ENCODE results near the gene CYP26B1.

Gene CYP26B1

DNA sequence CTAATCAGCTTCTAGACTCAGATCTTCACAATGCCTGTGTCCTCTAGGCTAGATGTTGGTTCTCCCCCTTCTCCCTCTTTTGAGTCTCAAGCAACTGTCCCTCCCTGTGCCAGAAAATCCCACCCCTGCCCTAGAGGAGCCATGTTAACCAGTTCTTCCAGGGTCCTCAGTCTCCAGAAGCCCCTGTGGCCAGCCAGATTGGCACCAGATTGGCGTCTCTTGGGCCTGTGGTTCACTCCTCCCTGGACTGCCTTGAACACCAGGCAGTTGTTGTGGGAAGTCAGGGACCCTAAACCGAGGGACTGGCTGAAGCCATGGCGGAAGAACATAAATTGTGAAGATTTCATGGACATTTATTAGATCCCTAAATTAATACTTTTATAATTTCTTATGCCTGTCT, 36.6 kb downstream of the CYP26B1 start:
- Histone ChIP-seq H3K36me3 (ENCODE audit: insufficient read depth, low read length) (no peaks in the 10 kb centered on the region), H3K9me3 (ENCODE audit: low read depth, low read length) (no peaks in the 10 kb centered on the region), H3K9ac (ENCODE audit: insufficient read length) (no peak overlapping the region), H3K27ac (no peak overlapping the region), H3K4me3 (no peak overlapping the region)
- DNase-seq (ENCODE audit: low read depth, low spot score): no peak
- no peak for TF ChIP-seq POLR2AphosphoS5 (IDR thresholded peaks at IDR 0.05; ENCODE audit: borderline replicate concordance, low read depth, low read length)
- TF ChIP-seq EZH2 (IDR thresholded peaks at IDR 0.05): no peak
- no peak for TF ChIP-seq FOXP2 (optimal IDR thresholded peaks at IDR 0.05; ENCODE audit: control extremely low read depth, extremely low read length, insufficient read depth)

DNA sequence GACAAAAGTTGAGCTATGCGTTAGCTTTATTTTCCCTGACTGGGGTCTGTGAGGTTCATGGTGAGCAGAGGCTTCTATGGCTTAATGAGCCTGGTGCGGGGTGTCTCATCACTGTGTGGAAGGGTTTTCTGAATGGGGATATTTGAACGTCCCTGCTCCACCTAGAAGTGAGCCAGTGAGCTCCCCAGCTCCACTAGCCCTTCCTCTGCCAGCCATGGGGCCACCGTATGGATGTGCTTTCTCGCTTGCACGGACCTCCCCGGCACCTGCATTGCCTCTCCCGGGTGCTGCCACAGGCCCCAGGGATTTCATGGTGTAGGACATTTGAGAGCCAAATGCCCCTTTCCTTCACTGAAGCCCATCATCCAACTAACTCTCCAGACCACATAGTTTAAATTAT, 37.8 kb downstream of the CYP26B1 start:
- H3K27ac ChIP-seq: no peak overlapping the region
- TF ChIP-seq POLR2AphosphoS5 (IDR thresholded peaks at IDR 0.05; ENCODE audit: borderline replicate concordance, low read depth, low read length) (no peak), FOXP2 (optimal IDR thresholded peaks at IDR 0.05; ENCODE audit: control extremely low read depth, extremely low read length, insufficient read depth) (no peak), EZH2 (IDR thresholded peaks at IDR 0.05) (no peak)
- no peak overlapping the region for H3K9ac ChIP-seq (ENCODE audit: insufficient read length)
- no peak overlapping the region for H3K4me3 ChIP-seq
- no peaks in the 10 kb centered on the region for H3K9me3 ChIP-seq (ENCODE audit: low read depth, low read length)
- H3K36me3 ChIP-seq (ENCODE audit: insufficient read depth, low read length): no peaks in the 10 kb centered on the region
- DNase-seq (ENCODE audit: low read depth, low spot score): no peak

DNA sequence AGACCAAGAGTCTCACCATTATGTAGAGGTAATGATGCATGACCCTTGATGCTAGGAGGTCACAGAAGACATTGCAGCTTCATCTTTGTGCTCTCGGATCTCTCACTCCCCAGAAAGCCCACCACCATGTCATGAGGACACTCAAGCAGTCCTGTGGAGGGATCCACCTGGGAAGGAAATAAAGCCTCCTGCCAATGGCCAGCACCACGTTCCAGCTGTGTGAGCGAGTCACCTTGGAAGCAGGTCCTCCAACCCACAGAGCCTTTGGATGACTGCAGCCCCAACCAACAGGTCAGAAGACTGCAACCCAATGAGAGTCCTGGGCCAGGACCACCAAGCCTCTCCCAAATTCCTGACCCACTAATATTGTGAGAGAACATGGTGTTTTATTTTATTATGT, 38.4 kb downstream of the CYP26B1 start:
- no peak for TF ChIP-seq EZH2 (IDR thresholded peaks at IDR 0.05)
- no peak for TF ChIP-seq FOXP2 (optimal IDR thresholded peaks at IDR 0.05; ENCODE audit: control extremely low read depth, extremely low read length, insufficient read depth)
- no peak for TF ChIP-seq POLR2AphosphoS5 (IDR thresholded peaks at IDR 0.05; ENCODE audit: borderline replicate concordance, low read depth, low read length)
- no peak overlapping the region for H3K9ac ChIP-seq (ENCODE audit: insufficient read length)
- H3K9me3 ChIP-seq (ENCODE audit: low read depth, low read length): no peaks in the 10 kb centered on the region
- no peaks in the 10 kb centered on the region for H3K36me3 ChIP-seq (ENCODE audit: insufficient read depth, low read length)
- DNase-seq (ENCODE audit: low read depth, low spot score): no peak
- H3K4me3 ChIP-seq: no peak overlapping the region
- no peak overlapping the region for H3K27ac ChIP-seq

DNA sequence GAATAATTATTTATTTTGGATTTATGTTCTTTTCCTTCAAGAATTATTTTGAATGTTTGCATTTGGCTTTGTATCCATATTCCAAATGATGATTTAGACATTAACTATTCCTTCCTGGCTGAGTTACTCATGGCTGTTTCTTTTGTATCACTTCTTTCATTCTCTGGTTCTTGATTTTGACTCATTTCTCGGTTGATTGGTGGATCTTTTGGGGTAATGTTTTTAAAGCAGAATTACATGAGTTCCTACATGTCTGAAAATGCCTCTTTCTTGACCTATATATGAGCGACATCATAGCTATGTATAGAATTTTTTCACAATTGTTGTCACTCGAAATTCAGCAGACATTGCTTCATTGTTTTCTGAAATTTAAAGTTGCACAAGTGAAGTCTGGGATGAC, 39.5 kb downstream of the CYP26B1 start:
- Histone ChIP-seq H3K9ac (ENCODE audit: insufficient read length) (no peak overlapping the region), H3K9me3 (ENCODE audit: low read depth, low read length) (no peaks in the 10 kb centered on the region)

DNA sequence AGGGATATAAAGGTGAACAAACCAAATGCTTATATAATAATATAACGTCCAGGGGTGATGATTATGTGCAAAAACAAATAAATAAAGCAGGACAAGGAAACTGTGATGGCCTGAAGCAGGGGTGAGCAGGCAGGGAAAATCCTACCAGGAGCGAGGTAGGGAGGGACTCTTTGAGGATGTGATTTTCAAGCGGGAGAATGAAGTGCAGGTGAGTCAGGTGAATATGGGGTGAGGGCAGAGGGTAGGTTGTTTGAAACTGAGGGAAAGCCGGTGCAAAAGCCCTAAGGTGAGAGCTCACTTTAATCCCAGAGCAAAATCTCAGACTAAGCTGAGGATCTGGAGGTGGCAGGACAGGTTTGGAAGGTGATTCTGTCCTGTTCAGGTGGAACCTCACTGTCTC, 40.7 kb downstream of the CYP26B1 start:
- Histone ChIP-seq H3K36me3 (ENCODE audit: insufficient read depth, low read length) (no peaks in the 10 kb centered on the region), H3K9ac (ENCODE audit: insufficient read length) (no peak overlapping the region), H3K27ac (no peak overlapping the region), H3K9me3 (ENCODE audit: low read depth, low read length) (no peaks in the 10 kb centered on the region), H3K4me3 (no peak overlapping the region)
- DNase-seq (ENCODE audit: low read depth, low spot score): no peak
- TF ChIP-seq FOXP2 (optimal IDR thresholded peaks at IDR 0.05; ENCODE audit: control extremely low read depth, extremely low read length, insufficient read depth): no peak
- TF ChIP-seq EZH2 (IDR thresholded peaks at IDR 0.05): no peak
- TF ChIP-seq POLR2AphosphoS5 (IDR thresholded peaks at IDR 0.05; ENCODE audit: borderline replicate concordance, low read depth, low read length): no peak

More for the DNA sequence above, 39.5 kb downstream of the CYP26B1 start:
- TF ChIP-seq FOXP2 (optimal IDR thresholded peaks at IDR 0.05; ENCODE audit: control extremely low read depth, extremely low read length, insufficient read depth): no peak
- TF ChIP-seq EZH2 (IDR thresholded peaks at IDR 0.05): no peak
- TF ChIP-seq POLR2AphosphoS5 (IDR thresholded peaks at IDR 0.05; ENCODE audit: borderline replicate concordance, low read depth, low read length): no peak
- DNase-seq (ENCODE audit: low read depth, low spot score): no peak
- no peak overlapping the region for H3K27ac ChIP-seq
- no peaks in the 10 kb centered on the region for H3K36me3 ChIP-seq (ENCODE audit: insufficient read depth, low read length)
- H3K4me3 ChIP-seq: no peak overlapping the region

DNA sequence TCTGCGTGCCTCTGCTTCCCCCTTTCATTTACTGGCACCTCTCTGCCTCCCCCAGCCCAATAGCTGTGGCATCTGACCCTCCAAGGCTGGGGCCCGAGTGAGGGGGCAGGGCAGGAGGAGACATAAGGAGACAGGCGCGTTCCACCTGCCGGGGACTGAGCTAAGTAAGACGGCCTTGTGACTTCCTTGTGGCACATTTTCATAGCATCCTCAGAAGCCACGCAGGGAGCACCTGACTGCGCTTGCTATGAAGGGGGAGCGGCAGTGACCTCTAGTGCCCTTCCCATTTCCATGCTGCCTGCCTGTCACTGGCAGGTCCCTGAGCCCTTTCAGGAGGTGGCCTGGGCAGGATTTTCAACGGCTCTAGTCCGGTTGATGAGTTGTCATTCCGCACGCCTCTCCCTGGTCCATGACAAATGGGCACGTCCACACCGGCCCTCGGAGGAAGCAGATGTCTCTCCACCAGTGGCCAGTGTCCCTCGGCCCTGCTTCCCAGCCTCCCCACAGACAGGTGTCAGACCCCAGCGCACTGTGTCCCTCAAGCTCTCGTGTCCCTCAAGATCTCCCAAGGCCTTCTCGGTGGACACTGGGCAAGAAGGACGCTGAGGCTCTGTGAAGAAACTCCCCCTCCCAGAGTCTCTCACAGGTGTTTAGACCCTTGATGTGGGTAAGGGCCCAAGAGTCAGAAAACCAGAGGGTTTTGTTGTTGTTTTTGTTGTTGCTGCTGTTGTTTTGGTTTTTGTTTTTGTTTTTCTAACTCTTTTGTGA, 42.7 kb downstream of the CYP26B1 start:
- no peak overlapping the region for H3K27ac ChIP-seq
- TF ChIP-seq EZH2 (IDR thresholded peaks at IDR 0.05) (no peak), POLR2AphosphoS5 (IDR thresholded peaks at IDR 0.05; ENCODE audit: borderline replicate concordance, low read depth, low read length) (no peak), FOXP2 (optimal IDR thresholded peaks at IDR 0.05; ENCODE audit: control extremely low read depth, extremely low read length, insufficient read depth) (no peak)
- DNase-seq (ENCODE audit: low read depth, low spot score): no peak
- no peak overlapping the region for H3K4me3 ChIP-seq
- H3K9ac ChIP-seq (ENCODE audit: insufficient read length): no peak overlapping the region
- no peaks in the 10 kb centered on the region for H3K36me3 ChIP-seq (ENCODE audit: insufficient read depth, low read length)
- no peaks in the 10 kb centered on the region for H3K9me3 ChIP-seq (ENCODE audit: low read depth, low read length)

DNA sequence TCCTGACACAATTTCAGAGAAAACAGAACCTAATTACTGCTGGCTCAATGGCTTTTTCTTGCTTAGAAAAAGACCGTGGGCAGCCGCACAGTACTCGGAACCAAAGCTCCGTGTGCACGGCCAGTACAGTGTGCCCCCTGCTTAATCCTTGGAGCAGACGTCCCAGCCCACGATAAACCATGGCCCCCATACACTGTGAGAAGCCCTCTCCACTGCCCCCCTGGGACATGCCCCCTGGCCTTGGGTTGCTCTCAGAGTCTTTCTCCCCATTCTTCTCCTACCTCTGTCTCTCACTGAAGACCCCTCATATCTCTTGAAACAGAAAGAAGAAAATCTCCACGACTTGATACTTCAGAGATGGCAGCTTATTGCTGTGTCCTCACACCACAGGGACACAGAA, 44.0 kb downstream of the CYP26B1 start:
- Histone ChIP-seq H3K27ac (no peak overlapping the region), H3K9me3 (ENCODE audit: low read depth, low read length) (no peaks in the 10 kb centered on the region), H3K36me3 (ENCODE audit: insufficient read depth, low read length) (no peaks in the 10 kb centered on the region), H3K9ac (ENCODE audit: insufficient read length) (no peak overlapping the region), H3K4me3 (no peak overlapping the region)
- TF ChIP-seq POLR2AphosphoS5 (IDR thresholded peaks at IDR 0.05; ENCODE audit: borderline replicate concordance, low read depth, low read length) (no peak), EZH2 (IDR thresholded peaks at IDR 0.05) (no peak), FOXP2 (optimal IDR thresholded peaks at IDR 0.05; ENCODE audit: control extremely low read depth, extremely low read length, insufficient read depth) (no peak)
- no peak for DNase-seq (ENCODE audit: low read depth, low spot score)

DNA sequence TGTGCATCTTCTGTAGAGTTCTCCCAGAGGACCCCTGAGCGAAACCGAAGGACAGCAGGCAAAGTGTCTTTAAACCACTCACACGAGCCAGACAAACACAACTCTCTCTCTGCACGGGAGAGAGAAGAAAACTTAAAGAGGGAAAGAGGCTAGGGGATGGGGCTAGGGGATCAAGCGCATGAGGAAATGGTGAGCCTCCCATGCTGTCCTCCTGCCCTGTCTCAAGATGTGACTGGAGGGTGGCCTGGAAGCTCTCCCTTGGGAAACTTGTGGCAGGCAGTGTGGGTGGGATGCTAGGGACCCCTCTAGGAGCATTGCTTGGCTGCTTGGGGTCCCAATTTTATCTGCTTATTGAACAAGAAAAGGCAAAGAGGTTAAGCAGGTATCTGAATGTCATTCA, 44.5 kb downstream of the CYP26B1 start:
- Histone ChIP-seq H3K27ac (no peak overlapping the region), H3K4me3 (no peak overlapping the region), H3K36me3 (ENCODE audit: insufficient read depth, low read length) (no peaks in the 10 kb centered on the region), H3K9ac (ENCODE audit: insufficient read length) (no peak overlapping the region), H3K9me3 (ENCODE audit: low read depth, low read length) (no peaks in the 10 kb centered on the region)
- no peak for TF ChIP-seq EZH2 (IDR thresholded peaks at IDR 0.05)
- no peak for TF ChIP-seq POLR2AphosphoS5 (IDR thresholded peaks at IDR 0.05; ENCODE audit: borderline replicate concordance, low read depth, low read length)
- no peak for TF ChIP-seq FOXP2 (optimal IDR thresholded peaks at IDR 0.05; ENCODE audit: control extremely low read depth, extremely low read length, insufficient read depth)
- DNase-seq (ENCODE audit: low read depth, low spot score): no peak

DNA sequence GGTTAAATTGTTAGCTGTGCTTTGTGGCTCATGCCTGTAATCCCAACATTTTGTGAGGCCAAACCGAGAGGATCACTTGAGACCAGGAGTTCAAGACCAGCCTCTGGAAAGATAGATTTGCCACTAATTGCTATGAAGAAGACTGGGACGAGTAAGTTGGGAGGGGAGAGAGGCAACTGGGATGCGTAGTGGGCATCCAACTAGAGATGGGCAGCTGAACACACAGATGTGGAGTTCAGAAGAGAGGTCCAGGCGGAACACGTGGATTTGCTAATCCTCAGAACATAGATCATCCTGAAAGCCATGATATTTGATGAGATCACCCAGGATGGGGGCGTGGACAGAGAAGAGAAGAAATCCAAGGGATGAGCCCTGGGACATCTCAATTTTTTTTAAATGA, 48.7 kb downstream of the CYP26B1 start:
- Histone ChIP-seq H3K9me3 (ENCODE audit: low read depth, low read length) (no peaks in the 10 kb centered on the region), H3K27ac (no peak overlapping the region), H3K9ac (ENCODE audit: insufficient read length) (no peak overlapping the region), H3K36me3 (ENCODE audit: insufficient read depth, low read length) (no peaks in the 10 kb centered on the region), H3K4me3 (no peak overlapping the region)
- TF ChIP-seq EZH2 (IDR thresholded peaks at IDR 0.05) (no peak), FOXP2 (optimal IDR thresholded peaks at IDR 0.05; ENCODE audit: control extremely low read depth, extremely low read length, insufficient read depth) (no peak), POLR2AphosphoS5 (IDR thresholded peaks at IDR 0.05; ENCODE audit: borderline replicate concordance, low read depth, low read length) (no peak)
- no peak for DNase-seq (ENCODE audit: low read depth, low spot score)

All from SK-N-MC (cell line).